Heart left ventricle (tissue), 16 donors: ENCODE measurements around the gene KIF5C. TPM values are rescaled to one million over a fixed set of nuclear protein-coding genes. Genes with fewer than 3 reads are reported as not detected.

Source experiments
- ATAC-seq, 4 donors: fragments of 200-7000 bp; cut with Tn5 transposase; one replicate each; pipeline ENCODE4 v1.9.1; 2020 to 2022; ENCODE audit warnings: moderate library complexity in 4 of 4, mild to moderate bottlenecking in 3 of 4, moderate number of reproducible peaks in 1 of 4
- DNase-seq, 5 donors: peaks; one replicate each; pipeline ENCODE4 v3.0.0-alpha.2; 2020
- H3K27ac ChIP-seq, 12 donors: fragments of 200-600 bp; sonication (generic) in 4 of 12; one replicate each; pipeline versions ENCODE4 v1.5.0 to v1.8.0; 2016 to 2022; ENCODE audit warnings: mild to moderate bottlenecking in 2 of 12
- H3K27me3 ChIP-seq, 9 donors: fragments of 200-600 bp; sonication (generic) in 2 of 9; one replicate each; pipeline versions ENCODE4 v1.5.1 to v1.8.0; 2016 to 2022; ENCODE audit warnings: mild to moderate bottlenecking in 3 of 9
- H3K36me3 ChIP-seq, 9 donors: fragments of 200-600 bp; sonication (generic) in 2 of 9; one replicate each; pipeline versions ENCODE4 v1.5.0 to v1.8.0; 2018 to 2022; ENCODE audit warnings: mild to moderate bottlenecking in 2 of 9
- H3K4me1 ChIP-seq, 12 donors: fragments of 200-600 bp; sonication (generic) in 4 of 12; one replicate each; pipeline versions ENCODE4 v1.5.0 to v1.8.0; 2016 to 2022; ENCODE audit warnings: mild to moderate bottlenecking in 3 of 12
- H3K4me3 ChIP-seq, 12 donors: fragments of 200-600 bp; sonication (generic) in 4 of 12; one replicate each; pipeline versions ENCODE4 v1.5.0 to v1.8.0; 2017 to 2022; ENCODE audit warnings: mild to moderate bottlenecking in 9 of 12, moderate library complexity in 4 of 12
- H3K9me3 ChIP-seq, 12 donors: fragments of 200-600 bp; sonication (generic) in 4 of 12; one replicate each; pipeline versions ENCODE4 v1.5.0 to v1.8.0; 2016 to 2022; ENCODE audit warnings: mild to moderate bottlenecking in 1 of 12
- CTCF ChIP-seq, 12 donors: fragments of 200-600 bp; sonication (generic) in 4 of 12; IDR thresholded peaks; one replicate each; pipeline versions ENCODE4 v1.5.0 to v1.8.0; 2018 to 2022; ENCODE audit warnings: antibody characterized with exemption in 12 of 12, mild to moderate bottlenecking in 5 of 12
- POLR2A ChIP-seq, 2 donors: fragments of 450-650 bp; IDR thresholded peaks; one replicate each; pipeline ENCODE4 v1.6.1; 2017; ENCODE audit warnings: antibody characterized with exemption in 2 of 2, mild to moderate bottlenecking in 2 of 2, moderate library complexity in 2 of 2
- WGBS, 4 donors: extraction: QIAGEN DNeasy Blood & Tissue Kit in 2 of 4; methylation state at CpG; one replicate each; pipeline versions ENCODE4 v1.1.5 to v1.1.7; 2013 to 2018; 5-methylcytosine and 5-hydroxymethylcytosine counted together
- intact Hi-C, 10 donors: fragments of 100-400 bp; cut with DNase I; formaldehyde crosslinking; loops; one replicate each; pipeline versions ENCODE4 v1.11.1 to v1.14.2; 2022
- polyA plus RNA-seq, 2 donors: library from polyadenylated mRNA; stranded (reverse); fragments of 200-250 nt; gene quantifications; one replicate each; pipeline ENCODE4 v1.2.3, GENCODE V29; 2013
- total RNA-seq, 9 donors: library from RNA; depleted of rRNA in 2 of 9; stranded (reverse); fragments of >200 nt in 2 of 9; fragmentation: NEBNext Ultra II Directional in 3 of 9; extraction: Animal tissue kit (Norgen Biotek cat#: 25700) in 3 of 9; gene quantifications; one replicate each; pipeline versions ENCODE4 v1.1.0 to v1.2.4, GENCODE V29; 2016 to 2023
- donor health status: ischemic (EF 13 %, LVEDD 7.1; RV severe dilation, severe dysfunction).
- donor health status: healthy with polysubstance abuse.
- donor health status: DM: no; HTN: yes; CAD: no.
- donor health status: DM: no; HTN: no; CAD: no.
- donor health status: ischemic (EF 25% LVEDD 6.9; RV normal size, moderate dysfunction).
- donor health status: ischemic (EF 25% LVEDD 5.7; RV mildly dilated, moderate dysfunction).
- donor health status: healthy.
- donor health status: DM: yes; HTN: yes; CAD: no.
- donor health status: ischemic (EF 35%, LVEDD 5.7; RV mildly dilated, moderate dysfunction).
- donor health status: nonischemic (EF 11% LVEDD 7.7; RV severe dilation, severe dysfunction).
- donor health status: DM: yes; HTN: yes; CAD: no.
- donor health status: PGD.
- donor health status: ischemic (EF 29% LVEDD 5.4; RV normal size, mild dysfunction).
- donor health status: nonischemic (EF 23%, LVEDD 6.1; RV moderate dilation, normal function).

The KIF5C gene
- total and polyA plus RNA-seq, 11 donors = 0.22 to 1.4 (median 0.48) TPM

- Histone ChIP-seq H3K4me3 (no peak overlapping the region), H3K36me3 (no peaks in the 10 kb centered on the region), H3K27ac (no peak overlapping the region), H3K27me3 (no peaks in the 10 kb centered on the region), H3K4me1 (no peaks in the 10 kb centered on the region), H3K9me3 (peaks cover 0 to 15% (median 3%) of the 10 kb centered on the region in 12 donors)
- 62 to 71% (median 66%) methylated on average over 2 of the region's 2 CpGs for WGBS, 4 donors
- intact Hi-C loops = no loop called here
- TF ChIP-seq CTCF (IDR thresholded peaks at IDR 0.05) = no peak
- no peak for TF ChIP-seq POLR2A (IDR thresholded peaks at IDR 0.05)
- ATAC-seq = no peak
- DNase-seq = no peak
Observed at GRCh38 chr2:148918554-148918953, 43.5 kb downstream of the KIF5C start.

- H3K36me3 ChIP-seq = no peaks in the 10 kb centered on the region
- peaks cover 0 to 15% (median 3%) of the 10 kb centered on the region in 12 donors for H3K9me3 ChIP-seq
- intact Hi-C loops = no loop called here
- no peaks in the 10 kb centered on the region for H3K4me1 ChIP-seq
- TF ChIP-seq POLR2A (IDR thresholded peaks at IDR 0.05) = no peak
- no peak for TF ChIP-seq CTCF (IDR thresholded peaks at IDR 0.05)
- no peak overlapping the region for H3K27ac ChIP-seq
- WGBS, 4 donors = 80 to 94% (median 84%) methylated on average over 1 of the region's 1 CpG
- DNase-seq (no peak), ATAC-seq (no peak)
- no peak overlapping the region for H3K4me3 ChIP-seq
- H3K27me3 ChIP-seq = peaks cover 0 to 7% (median 0%) of the 10 kb centered on the region in 9 donors
Observed at GRCh38 chr2:148920559-148920958, 45.5 kb downstream of the KIF5C start.

- Histone ChIP-seq H3K9me3 (peaks cover 0 to 15% (median 3%) of the 10 kb centered on the region in 12 donors), H3K4me3 (no peak overlapping the region), H3K27ac (no peak overlapping the region), H3K36me3 (no peaks in the 10 kb centered on the region), H3K27me3 (peaks cover 0 to 7% (median 0%) of the 10 kb centered on the region in 9 donors), H3K4me1 (peaks cover 0 to 8% (median 0%) of the 10 kb centered on the region in 12 donors)
- TF ChIP-seq POLR2A (IDR thresholded peaks at IDR 0.05) (no peak), CTCF (IDR thresholded peaks at IDR 0.05) (no peak)
- DNase-seq (no peak), ATAC-seq (no peak)
- intact Hi-C loops = no loop called here
- 93 to 94% (median 94%) methylated on average over 5 of the region's 5 CpGs for WGBS, 4 donors
Observed at GRCh38 chr2:148922062-148922461, 47.0 kb downstream of the KIF5C start.

GRCh38 chr2:148922776-148923475, 47.9 kb downstream of the KIF5C start:
- intact Hi-C loops = no loop called here
- Histone ChIP-seq H3K36me3 (no peaks in the 10 kb centered on the region), H3K4me1 (peaks cover 0 to 8% (median 0%) of the 10 kb centered on the region in 12 donors), H3K9me3 (peaks cover 0 to 14% (median 3%) of the 10 kb centered on the region in 12 donors), H3K4me3 (no peak overlapping the region), H3K27ac (no peak overlapping the region), H3K27me3 (peaks cover 0 to 7% (median 0%) of the 10 kb centered on the region in 9 donors)
- WGBS, 4 donors = 77 to 87% (median 82%) methylated on average over 3 of the region's 3 CpGs
- no peak for TF ChIP-seq POLR2A (IDR thresholded peaks at IDR 0.05)
- no peak for TF ChIP-seq CTCF (IDR thresholded peaks at IDR 0.05)
- DNase-seq (no peak), ATAC-seq (no peak)
